WERI-Rb-1 (cell line): ENCODE data around the gene GOLIM4.

ENCODE experiments used
- DNase-seq: peaks from one replicate; pipeline ENCODE4 v3.0.0-alpha.2; 2020
- H3K27ac ChIP-seq: fragments of 250-450 bp; sonication (Bioruptor Pico); 2 replicates; pipeline ENCODE4 v1.5.1; 2020; ENCODE audit warnings: mild to moderate bottlenecking, moderate library complexity
- H3K27me3 ChIP-seq: fragments of 250-450 bp; sonication (Bioruptor Pico); 2 replicates; pipeline ENCODE4 v1.5.1; 2021; ENCODE audit warnings: mild to moderate bottlenecking, low read depth, moderate library complexity; ENCODE audit not compliant: insufficient read depth, severe bottlenecking
- H3K36me3 ChIP-seq: fragments of 250-450 bp; sonication (Bioruptor Pico); 2 replicates; pipeline ENCODE4 v1.5.1; 2020; ENCODE audit warnings: mild to moderate bottlenecking, moderate library complexity
- H3K4me3 ChIP-seq: 2 replicates; pipeline ENCODE4 v1.5.1; 2011; ENCODE audit warnings: low read depth, mild to moderate bottlenecking, control low read depth, low read length
- H3K9me3 ChIP-seq: fragments of 250-450 bp; sonication (Bioruptor Pico); 2 replicates; pipeline ENCODE4 v1.5.1; 2021; ENCODE audit warnings: mild to moderate bottlenecking, moderate library complexity; ENCODE audit not compliant: severe bottlenecking
- TF ChIP-seq, protein P1 (sequence below): IDR thresholded peaks from 2 replicates; pipeline ENCODE4 v1.5.1; 2011; ENCODE audit warnings: low read depth, mild to moderate bottlenecking, control low read depth, inconsistent platforms, low read length

GOLIM4 gene

DNA sequence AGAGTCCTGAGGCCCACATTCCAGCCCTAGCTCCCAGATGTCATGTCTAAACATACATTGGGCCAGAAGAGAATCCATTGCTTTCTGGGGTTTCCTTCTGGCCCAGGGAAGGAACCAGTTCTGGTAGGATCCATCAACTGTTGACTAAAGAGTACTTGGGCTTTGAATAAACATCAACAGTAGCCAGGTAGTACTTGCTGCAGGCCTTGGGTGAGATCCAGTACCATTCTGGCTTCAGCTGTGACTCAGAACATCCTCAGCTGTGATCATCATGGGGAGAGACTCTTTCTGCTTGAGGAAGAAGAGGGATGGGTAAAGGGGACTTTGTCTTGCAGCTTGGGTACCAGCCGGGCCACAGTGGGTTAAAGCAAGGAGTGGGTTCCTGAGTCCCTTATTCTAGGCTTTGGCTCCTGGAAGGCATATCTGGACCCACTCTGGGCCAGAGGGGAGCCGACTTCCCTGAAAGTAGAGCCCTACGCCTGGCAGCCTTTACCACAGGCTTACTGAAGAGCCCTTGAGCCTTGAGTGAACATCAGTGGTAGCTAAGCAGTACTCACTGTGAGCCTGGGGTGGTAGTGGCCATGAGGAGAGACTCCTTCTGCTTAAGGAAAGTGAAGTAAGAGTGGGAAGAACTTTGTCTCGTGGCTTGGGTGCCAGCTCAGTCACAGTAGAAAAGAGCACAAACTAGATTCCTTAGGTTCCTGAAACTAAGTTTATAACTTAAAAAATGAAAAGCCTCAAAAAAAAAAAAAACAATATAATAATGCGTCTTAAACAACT lies 128.3 kb downstream of the GOLIM4 start:
- TF ChIP-seq, protein P1, sequence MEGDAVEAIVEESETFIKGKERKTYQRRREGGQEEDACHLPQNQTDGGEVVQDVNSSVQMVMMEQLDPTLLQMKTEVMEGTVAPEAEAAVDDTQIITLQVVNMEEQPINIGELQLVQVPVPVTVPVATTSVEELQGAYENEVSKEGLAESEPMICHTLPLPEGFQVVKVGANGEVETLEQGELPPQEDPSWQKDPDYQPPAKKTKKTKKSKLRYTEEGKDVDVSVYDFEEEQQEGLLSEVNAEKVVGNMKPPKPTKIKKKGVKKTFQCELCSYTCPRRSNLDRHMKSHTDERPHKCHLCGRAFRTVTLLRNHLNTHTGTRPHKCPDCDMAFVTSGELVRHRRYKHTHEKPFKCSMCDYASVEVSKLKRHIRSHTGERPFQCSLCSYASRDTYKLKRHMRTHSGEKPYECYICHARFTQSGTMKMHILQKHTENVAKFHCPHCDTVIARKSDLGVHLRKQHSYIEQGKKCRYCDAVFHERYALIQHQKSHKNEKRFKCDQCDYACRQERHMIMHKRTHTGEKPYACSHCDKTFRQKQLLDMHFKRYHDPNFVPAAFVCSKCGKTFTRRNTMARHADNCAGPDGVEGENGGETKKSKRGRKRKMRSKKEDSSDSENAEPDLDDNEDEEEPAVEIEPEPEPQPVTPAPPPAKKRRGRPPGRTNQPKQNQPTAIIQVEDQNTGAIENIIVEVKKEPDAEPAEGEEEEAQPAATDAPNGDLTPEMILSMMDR = no peak
- H3K36me3 ChIP-seq = no peaks in the 10 kb centered on the region
- H3K27me3 ChIP-seq = no peaks in the 10 kb centered on the region
- H3K27ac ChIP-seq = no peak overlapping the region
- H3K9me3 ChIP-seq = no peaks in the 10 kb centered on the region
- no peak overlapping the region for H3K4me3 ChIP-seq
- DNase-seq = no peak
